NB4 (cell line): ENCODE results near the gene EAF2.

Source experiments
- DNase-seq: peaks from one replicate; pipeline ENCODE4 v3.0.0; 2010; ENCODE audit warnings: low read depth
- H3K4me3 ChIP-seq: one replicate; pipeline ENCODE4 v1.5.1; 2011; ENCODE audit warnings: mild to moderate bottlenecking, low read depth, low read length, moderate library complexity
- CTCF ChIP-seq: IDR thresholded peaks from one replicate; pipeline ENCODE4 v1.5.1; 2012; ENCODE audit warnings: low read depth, low read length
- MAX ChIP-seq: IDR thresholded peaks from 2 replicates; pipeline ENCODE4 v1.6.1; 2011; ENCODE audit warnings: low read depth, low read length
- MYC ChIP-seq: IDR thresholded peaks from 2 replicates; pipeline ENCODE4 v1.6.1; 2011; ENCODE audit warnings: low read depth, low read length
- POLR2A ChIP-seq: IDR thresholded peaks from 2 replicates; pipeline ENCODE4 v1.6.1; 2011; ENCODE audit warnings: mild to moderate bottlenecking; ENCODE audit not compliant: insufficient read length; ENCODE audit errors: extremely low read depth

The EAF2 gene

GRCh38 chr3:121914081-121914998 is 79.3 kb downstream of the EAF2 start:
- TF ChIP-seq MYC (no peak), POLR2A (no peak), MAX (no peak), CTCF (no peak)
- no peak overlapping the region for H3K4me3 ChIP-seq
- no peak for DNase-seq

GRCh38 chr3:121916189-121916588 is 81.2 kb downstream of the EAF2 start:
- no peak for TF ChIP-seq MAX
- no peak for TF ChIP-seq POLR2A
- no peak for TF ChIP-seq MYC
- TF ChIP-seq CTCF = no peak
- no peak for DNase-seq
- H3K4me3 ChIP-seq = no peak overlapping the region

- TF ChIP-seq CTCF (no peak), MAX (no peak), MYC (no peak), POLR2A (no peak)
- DNase-seq = no peak
- H3K4me3 ChIP-seq = no peak overlapping the region
Measured at GRCh38 chr3:121918779-121919483, 83.9 kb downstream of the EAF2 start.

GRCh38 chr3:121924734-121925133 is 89.7 kb downstream of the EAF2 start:
- no peak for DNase-seq
- H3K4me3 ChIP-seq = no peak overlapping the region
- TF ChIP-seq CTCF = no peak
- TF ChIP-seq MYC = no peak
- no peak for TF ChIP-seq POLR2A
- no peak for TF ChIP-seq MAX

GRCh38 chr3:121926380-121926779 is 91.4 kb downstream of the EAF2 start:
- DNase-seq = no peak
- no peak overlapping the region for H3K4me3 ChIP-seq
- TF ChIP-seq MYC = no peak
- TF ChIP-seq CTCF = no peak
- no peak for TF ChIP-seq POLR2A
- no peak for TF ChIP-seq MAX
